HCT116 (cell line): Measurements from ENCODE around the gene NAALADL2. TPM values are rescaled to one million over a fixed set of nuclear protein-coding genes. Genes with fewer than 3 reads are reported as not detected.

ENCODE experiments used
- ATAC-seq: fragments of 200-7000 bp; cut with Tn5 transposase; 2 replicates; pipeline ENCODE4 v1.9.1; 2020; ENCODE audit warnings: mild to moderate bottlenecking, moderate library complexity
- BruUV-seq: library from RNA; stranded (reverse); fragments of 400-500 nt; replicated peaks from 2 replicates; lab custom pipeline; 2021; lab: Mats Ljungman, UMichigan
- CTCF ChIA-PET: fragments of 300-600 bp; sonication (Branson Sonifier 250); formaldehyde crosslinking; loops from one replicate; lab custom pipeline; 2021; ENCODE audit warnings: antibody characterized with exemption; lab: Charles Lee
- POLR2A ChIA-PET: fragments of 300-600, 350-600 bp; sonication (Branson Sonifier 250); formaldehyde crosslinking; loops from one replicate; lab custom pipeline; 2021; ENCODE audit warnings: antibody characterized with exemption; lab: Charles Lee
- RAD21 ChIA-PET, 2 experiments: fragments of 300-600 bp; sonication (Branson Sonifier 250); formaldehyde crosslinking; loops; one replicate each; lab custom pipeline; 2023; ENCODE audit warnings: low total read pairs in 2 of 2; ENCODE audit not compliant: uncharacterized antibody in 2 of 2, unreplicated experiment in 2 of 2, low non-redundant PET in 1 of 2; lab: Charles Lee
- DNase-seq: peaks from one replicate; pipeline ENCODE4 v3.0.0-alpha.2; 2010; ENCODE audit warnings: low read depth, low spot score
- H2AFZ ChIP-seq: fragments of 200-600 bp; shearing (Covaris generic), sonication (generic); 2 replicates; pipeline ENCODE4 v1.6.1; 2017; ENCODE audit warnings: low read depth, mixed run types, mixed read lengths, antibody characterized with exemption, low read length; ENCODE audit not compliant: poor library complexity, severe bottlenecking
- H3K27ac ChIP-seq: 2 replicates; pipeline ENCODE4 v1.5.1; 2012; ENCODE audit warnings: low read depth, low read length
- H3K27me3 ChIP-seq: fragments of 200-600 bp; sonication (generic); 2 replicates; pipeline ENCODE4 v1.6.1; 2016; ENCODE audit warnings: mixed run types, low read length, mixed read lengths; ENCODE audit not compliant: insufficient read depth
- H3K36me3 ChIP-seq, 2 experiments: fragments of 200-500 bp in 1 of 2; fragments of 200-600 bp in 1 of 2; sonication (Bioruptor generic) in 1 of 2; sonication (generic) in 1 of 2; 2 replicates each; pipeline versions ENCODE4 v1.5.1 to v1.6.1; 2014 to 2016; ENCODE audit warnings: low read length in 2 of 2, inconsistent platforms in 1 of 2, mixed read lengths in 1 of 2, mixed run types in 1 of 2; ENCODE audit not compliant: insufficient read depth in 2 of 2, control insufficient read depth in 1 of 2
- H3K4me1 ChIP-seq, 2 experiments: fragments of 200-600 bp in 1 of 2; sonication (generic) in 1 of 2; 2 replicates each; pipeline versions ENCODE4 v1.5.1 to v1.6.1; 2012 to 2017; ENCODE audit warnings: low read length in 2 of 2, inconsistent platforms in 1 of 2, mild to moderate bottlenecking in 1 of 2, mixed read lengths in 1 of 2, mixed run types in 1 of 2, moderate library complexity in 1 of 2; ENCODE audit not compliant: insufficient read depth in 2 of 2, control insufficient read depth in 1 of 2
- H3K4me2 ChIP-seq: fragments of 200-600 bp; sonication (generic); 2 replicates; pipeline ENCODE4 v1.6.1; 2017; ENCODE audit warnings: mixed run types, low read length, mixed read lengths
- H3K4me3 ChIP-seq, 2 experiments: fragments of 200-600 bp in 1 of 2; sonication (generic) in 1 of 2; replicated peaks in 1 of 2; 2 replicates each; pipeline ENCODE4 v1.5.1; 2011 to 2016; ENCODE audit warnings: low read length in 2 of 2, control low read depth in 1 of 2, low read depth in 1 of 2, mild to moderate bottlenecking in 1 of 2, mixed read lengths in 1 of 2, mixed run types in 1 of 2
- H3K79me2 ChIP-seq: fragments of 200-600 bp; sonication (generic); 2 replicates; pipeline ENCODE4 v1.6.1; 2017; ENCODE audit warnings: mild to moderate bottlenecking, mixed run types, low read length, moderate library complexity, mixed read lengths; ENCODE audit not compliant: insufficient read depth
- H3K9ac ChIP-seq: fragments of 200-600 bp; sonication (generic); 2 replicates; pipeline ENCODE4 v1.6.1; 2016; ENCODE audit warnings: low read length, mixed read lengths
- H3K9me2 ChIP-seq: fragments of 200-600 bp; sonication (generic), shearing (Covaris generic); 2 replicates; pipeline ENCODE4 v1.6.1; 2017; ENCODE audit warnings: mixed run types, mild to moderate bottlenecking, moderate library complexity; ENCODE audit not compliant: insufficient read depth
- H3K9me3 ChIP-seq, 2 experiments: fragments of 200-500 bp in 1 of 2; fragments of 200-600 bp in 1 of 2; sonication (Bioruptor generic) in 1 of 2; sonication (generic) in 1 of 2; 2 replicates each; pipeline ENCODE4 v1.6.1; 2014 to 2017; ENCODE audit warnings: low read length in 2 of 2, mixed read lengths in 2 of 2, inconsistent platforms in 1 of 2, low read depth in 1 of 2, mild to moderate bottlenecking in 1 of 2, mixed run types in 1 of 2, moderate library complexity in 1 of 2; ENCODE audit not compliant: control insufficient read depth in 1 of 2, insufficient read depth in 1 of 2
- H4K20me1 ChIP-seq: fragments of 200-600 bp; sonication (generic), shearing (Covaris generic); 2 replicates; pipeline ENCODE4 v1.6.1; 2017; ENCODE audit warnings: mixed run types, mild to moderate bottlenecking, moderate library complexity; ENCODE audit not compliant: insufficient read depth
- CBX3 ChIP-seq: IDR thresholded peaks from 2 replicates; pipeline ENCODE4 v1.6.1; 2012; ENCODE audit warnings: low read depth
- CEBPB ChIP-seq: IDR thresholded peaks from 2 replicates; pipeline ENCODE4 v1.6.1; 2012; ENCODE audit warnings: low read depth
- EGR1 ChIP-seq: IDR thresholded peaks from 2 replicates; pipeline ENCODE4 v1.6.1; 2012; ENCODE audit warnings: low read depth
- JUND ChIP-seq: IDR thresholded peaks from 2 replicates; pipeline ENCODE4 v1.6.1; 2012
- MAX ChIP-seq: IDR thresholded peaks from 2 replicates; pipeline ENCODE4 v1.6.1; 2012
- POLR2AphosphoS5 ChIP-seq: IDR thresholded peaks from 2 replicates; pipeline ENCODE4 v1.6.1; 2011; ENCODE audit warnings: mild to moderate bottlenecking, low read depth, low read length, moderate library complexity
- SIN3A ChIP-seq: IDR thresholded peaks from 2 replicates; pipeline ENCODE4 v1.6.1; 2012; ENCODE audit warnings: low read depth
- SP1 ChIP-seq: IDR thresholded peaks from 2 replicates; pipeline ENCODE4 v1.6.1; 2012; ENCODE audit warnings: low read depth
- YY1 ChIP-seq: IDR thresholded peaks from 2 replicates; pipeline ENCODE4 v1.6.1; 2011; ENCODE audit warnings: low read length, low read depth, moderate library complexity, mild to moderate bottlenecking; ENCODE audit not compliant: insufficient replicate concordance; ENCODE audit errors: extremely low read depth
- ZFX ChIP-seq: fragments of 450-650 bp; IDR thresholded peaks from 2 replicates; pipeline ENCODE4 v1.6.1; 2017
- ZNF274 ChIP-seq: fragments of 200-500 bp; sonication (Bioruptor generic); IDR thresholded peaks from 2 replicates; pipeline ENCODE4 v1.6.1; 2014; ENCODE audit warnings: mild to moderate bottlenecking, low read depth, low read length, inconsistent platforms
- intact Hi-C: fragments of 100-400 bp; cut with micrococcal nuclease; formaldehyde crosslinking; loops from 2 replicates; pipeline ENCODE4 v1.10.0; 2022
- total RNA-seq: library from RNA; stranded (reverse); gene quantifications from one replicate; pipeline ENCODE4 v1.2.1, GENCODE V29; 2021; ENCODE audit not compliant: unreplicated experiment
- TF ChIP-seq, protein P1 (sequence below): IDR thresholded peaks from 2 replicates; pipeline ENCODE4 v1.6.1; 2011; ENCODE audit warnings: mild to moderate bottlenecking, low read length, moderate library complexity; ENCODE audit not compliant: insufficient replicate concordance; ENCODE audit errors: extremely low read depth
- TF ChIP-seq, protein P2 (sequence below), 3 experiments: fragments of 200-600 bp in 1 of 3; sonication (generic) in 1 of 3; IDR thresholded peaks in 2 of 3; conservative IDR thresholded peaks in 1 of 3; 2 replicates each; pipeline ENCODE4 v1.5.1; 2012 to 2017; ENCODE audit warnings: low read depth in 2 of 3, low read length in 2 of 3, antibody characterized with exemption in 1 of 3, borderline replicate concordance in 1 of 3, control low read depth in 1 of 3, mild to moderate bottlenecking in 1 of 3, mixed read lengths in 1 of 3, mixed run types in 1 of 3, moderate library complexity in 1 of 3; ENCODE audit not compliant: insufficient read depth in 1 of 3
- TF ChIP-seq, protein P3 (sequence below): IDR thresholded peaks from 2 replicates; pipeline ENCODE4 v1.6.1; 2012

Gene NAALADL2
- total RNA-seq, 1 experiment from 2014 or later, result 2.9 TPM

GRCh38 chr3:174854987-174855386, 4.1 kb upstream of the NAALADL2 start:
- no peak overlapping the region for H2AFZ ChIP-seq
- no peaks in the 10 kb centered on the region for H3K9me2 ChIP-seq
- CTCF ChIA-PET, result interaction anchor here (1.0 kb wide), 1 partner anchor 9 kb away, joined by 4 read pairs; no protein-coding TSS in a partner anchor
- intact Hi-C loops, result no loop called here
- ATAC-seq (no peak), DNase-seq (no peak)
- H3K9me3 ChIP-seq, result no peaks in the 10 kb centered on the region
- H3K4me3 ChIP-seq, result no peak overlapping the region
- RAD21 ChIA-PET, result no interaction called here
- no peak overlapping the region for H3K27ac ChIP-seq
- H3K27me3 ChIP-seq, result no peaks in the 10 kb centered on the region
- TF ChIP-seq, protein P1, sequence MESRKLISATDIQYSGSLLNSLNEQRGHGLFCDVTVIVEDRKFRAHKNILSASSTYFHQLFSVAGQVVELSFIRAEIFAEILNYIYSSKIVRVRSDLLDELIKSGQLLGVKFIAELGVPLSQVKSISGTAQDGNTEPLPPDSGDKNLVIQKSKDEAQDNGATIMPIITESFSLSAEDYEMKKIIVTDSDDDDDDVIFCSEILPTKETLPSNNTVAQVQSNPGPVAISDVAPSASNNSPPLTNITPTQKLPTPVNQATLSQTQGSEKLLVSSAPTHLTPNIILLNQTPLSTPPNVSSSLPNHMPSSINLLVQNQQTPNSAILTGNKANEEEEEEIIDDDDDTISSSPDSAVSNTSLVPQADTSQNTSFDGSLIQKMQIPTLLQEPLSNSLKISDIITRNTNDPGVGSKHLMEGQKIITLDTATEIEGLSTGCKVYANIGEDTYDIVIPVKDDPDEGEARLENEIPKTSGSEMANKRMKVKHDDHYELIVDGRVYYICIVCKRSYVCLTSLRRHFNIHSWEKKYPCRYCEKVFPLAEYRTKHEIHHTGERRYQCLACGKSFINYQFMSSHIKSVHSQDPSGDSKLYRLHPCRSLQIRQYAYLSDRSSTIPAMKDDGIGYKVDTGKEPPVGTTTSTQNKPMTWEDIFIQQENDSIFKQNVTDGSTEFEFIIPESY, result no peak
- TF ChIP-seq SIN3A (no peak), ZFX (no peak), JUND (no peak)
- H3K4me2 ChIP-seq, result no peak overlapping the region
- no peaks in the 10 kb centered on the region for H3K36me3 ChIP-seq
- no peaks in the 10 kb centered on the region for H4K20me1 ChIP-seq
- no peaks in the 10 kb centered on the region for H3K79me2 ChIP-seq
- no TSS peak for BruUV-seq
- H3K4me1 ChIP-seq, result peaks cover 10 to 15% of the 10 kb centered on the region in 2 experiments
- POLR2A ChIA-PET, result interaction anchor here (0.7 kb wide), 1 partner anchor 1859 kb away, joined by 4 read pairs; no protein-coding TSS in a partner anchor
- H3K9ac ChIP-seq, result no peak overlapping the region

GRCh38 chr3:174857301-174857700, 1.8 kb upstream of the NAALADL2 start:
- no peaks in the 10 kb centered on the region for H3K9me2 ChIP-seq
- no peak overlapping the region for H3K4me2 ChIP-seq
- H3K4me3 ChIP-seq, result no peak overlapping the region
- ChIA-PET RAD21 (no interaction called here), POLR2A (no interaction called here), CTCF (no interaction called here)
- H3K36me3 ChIP-seq, result no peaks in the 10 kb centered on the region
- no peaks in the 10 kb centered on the region for H4K20me1 ChIP-seq
- ATAC-seq (no peak), DNase-seq (no peak)
- H3K9ac ChIP-seq, result no peak overlapping the region
- H3K79me2 ChIP-seq, result no peaks in the 10 kb centered on the region
- no peak overlapping the region for H2AFZ ChIP-seq
- peaks cover 10 to 17% of the 10 kb centered on the region in 2 experiments for H3K4me1 ChIP-seq
- BruUV-seq, result no TSS peak
- intact Hi-C loops, result no loop called here
- no peaks in the 10 kb centered on the region for H3K27me3 ChIP-seq
- no peaks in the 10 kb centered on the region for H3K9me3 ChIP-seq
- H3K27ac ChIP-seq, result no peak overlapping the region
- TF ChIP-seq ZNF274, result no peak
- TF ChIP-seq, protein P2, sequence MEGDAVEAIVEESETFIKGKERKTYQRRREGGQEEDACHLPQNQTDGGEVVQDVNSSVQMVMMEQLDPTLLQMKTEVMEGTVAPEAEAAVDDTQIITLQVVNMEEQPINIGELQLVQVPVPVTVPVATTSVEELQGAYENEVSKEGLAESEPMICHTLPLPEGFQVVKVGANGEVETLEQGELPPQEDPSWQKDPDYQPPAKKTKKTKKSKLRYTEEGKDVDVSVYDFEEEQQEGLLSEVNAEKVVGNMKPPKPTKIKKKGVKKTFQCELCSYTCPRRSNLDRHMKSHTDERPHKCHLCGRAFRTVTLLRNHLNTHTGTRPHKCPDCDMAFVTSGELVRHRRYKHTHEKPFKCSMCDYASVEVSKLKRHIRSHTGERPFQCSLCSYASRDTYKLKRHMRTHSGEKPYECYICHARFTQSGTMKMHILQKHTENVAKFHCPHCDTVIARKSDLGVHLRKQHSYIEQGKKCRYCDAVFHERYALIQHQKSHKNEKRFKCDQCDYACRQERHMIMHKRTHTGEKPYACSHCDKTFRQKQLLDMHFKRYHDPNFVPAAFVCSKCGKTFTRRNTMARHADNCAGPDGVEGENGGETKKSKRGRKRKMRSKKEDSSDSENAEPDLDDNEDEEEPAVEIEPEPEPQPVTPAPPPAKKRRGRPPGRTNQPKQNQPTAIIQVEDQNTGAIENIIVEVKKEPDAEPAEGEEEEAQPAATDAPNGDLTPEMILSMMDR (IDR thresholded peaks at IDR 0.05 in 2 of 3, conservative IDR thresholded peaks at IDR 0.05 in 1 of 3; ENCODE audit: borderline replicate concordance in 1 of 3, insufficient read depth in 1 of 3, low read depth in 2 of 3, low read length in 2 of 3), result no peak
- TF ChIP-seq CBX3, result no peak
- TF ChIP-seq ZFX, result no peak
- TF ChIP-seq, protein P1, result no peak
- no peak for TF ChIP-seq SP1
- TF ChIP-seq POLR2AphosphoS5, result no peak
- TF ChIP-seq CEBPB, result no peak
- TF ChIP-seq JUND, result no peak
- no peak for TF ChIP-seq SIN3A
- TF ChIP-seq EGR1, result no peak
- TF ChIP-seq MAX, result no peak
- TF ChIP-seq, protein P3, sequence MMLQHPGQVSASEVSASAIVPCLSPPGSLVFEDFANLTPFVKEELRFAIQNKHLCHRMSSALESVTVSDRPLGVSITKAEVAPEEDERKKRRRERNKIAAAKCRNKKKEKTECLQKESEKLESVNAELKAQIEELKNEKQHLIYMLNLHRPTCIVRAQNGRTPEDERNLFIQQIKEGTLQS, result no peak
- no peak for TF ChIP-seq YY1
